ENCODE measurements around the gene DIS3L2.
"Not testable (repeated sequence)": the region's sequence is repeated elsewhere in the genome, so short reads cannot be mapped to it uniquely, and the experiment has no call there.

The DIS3L2 gene

GRCh38 chr2:231929961-231930592, 31.4 kb upstream of the DIS3L2 start:
- DNase-seq, result no peak

- no peak for DNase-seq
Measured at GRCh38 chr2:231930593-231931281, 30.8 kb upstream of the DIS3L2 start.

- DNase-seq, result no peak
Measured at GRCh38 chr2:231931481-231931915, 30.0 kb upstream of the DIS3L2 start.

GRCh38 chr2:231932711-231932970, 28.9 kb upstream of the DIS3L2 start:
- DNase-seq, result no peak

- no peak for DNase-seq
Measured at GRCh38 chr2:231932985-231933915, 28.3 kb upstream of the DIS3L2 start.

- no peak for DNase-seq
Measured at GRCh38 chr2:231933916-231934401, 27.6 kb upstream of the DIS3L2 start.

GRCh38 chr2:231934441-231935206, 26.9 kb upstream of the DIS3L2 start:
- no peak for DNase-seq

- no peak for DNase-seq
Measured at GRCh38 chr2:231935207-231935524, 26.3 kb upstream of the DIS3L2 start.

- no peak for DNase-seq
Measured at GRCh38 chr2:231935815-231936214, 25.7 kb upstream of the DIS3L2 start.

GRCh38 chr2:231936491-231936890, 25.0 kb upstream of the DIS3L2 start:
- DNase-seq, result no peak

GRCh38 chr2:231937057-231937456, 24.5 kb upstream of the DIS3L2 start:
- no peak for DNase-seq

GRCh38 chr2:231939022-231939421, 22.5 kb upstream of the DIS3L2 start:
- DNase-seq, result no peak

- no peak for DNase-seq
Measured at GRCh38 chr2:231940795-231941194, 20.7 kb upstream of the DIS3L2 start.

GRCh38 chr2:231941673-231942072, 19.8 kb upstream of the DIS3L2 start:
- no peak for DNase-seq

GRCh38 chr2:231942180-231942579, 19.3 kb upstream of the DIS3L2 start:
- no peak for DNase-seq

GRCh38 chr2:231946241-231946814, 15.2 kb upstream of the DIS3L2 start:
- DNase-seq, result no peak

- not testable (repeated sequence) for DNase-seq
Measured at GRCh38 chr2:231947112-231947511, 14.4 kb upstream of the DIS3L2 start.

GRCh38 chr2:231947694-231948093, 13.8 kb upstream of the DIS3L2 start:
- DNase-seq, result no peak

- no peak for DNase-seq
Measured at GRCh38 chr2:231951452-231952035, 10.0 kb upstream of the DIS3L2 start.

- no peak for DNase-seq
Measured at GRCh38 chr2:231955758-231956472, 5.6 kb upstream of the DIS3L2 start.

- no peak for DNase-seq
Measured at GRCh38 chr2:231957913-231958763, 3.4 kb upstream of the DIS3L2 start.
